Measurements from ENCODE around the gene HFE. TPM values are rescaled to one million over a fixed set of nuclear protein-coding genes. Genes with fewer than 3 reads are reported as not detected.
A peak's percentile ranks its signal among the peaks of the same experiment; 100 is the strongest.

The HFE gene, protein sequence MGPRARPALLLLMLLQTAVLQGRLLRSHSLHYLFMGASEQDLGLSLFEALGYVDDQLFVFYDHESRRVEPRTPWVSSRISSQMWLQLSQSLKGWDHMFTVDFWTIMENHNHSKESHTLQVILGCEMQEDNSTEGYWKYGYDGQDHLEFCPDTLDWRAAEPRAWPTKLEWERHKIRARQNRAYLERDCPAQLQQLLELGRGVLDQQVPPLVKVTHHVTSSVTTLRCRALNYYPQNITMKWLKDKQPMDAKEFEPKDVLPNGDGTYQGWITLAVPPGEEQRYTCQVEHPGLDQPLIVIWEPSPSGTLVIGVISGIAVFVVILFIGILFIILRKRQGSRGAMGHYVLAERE
- 3.4 TPM for total RNA-seq
- long read RNA-seq, result 0 reads

DNA sequence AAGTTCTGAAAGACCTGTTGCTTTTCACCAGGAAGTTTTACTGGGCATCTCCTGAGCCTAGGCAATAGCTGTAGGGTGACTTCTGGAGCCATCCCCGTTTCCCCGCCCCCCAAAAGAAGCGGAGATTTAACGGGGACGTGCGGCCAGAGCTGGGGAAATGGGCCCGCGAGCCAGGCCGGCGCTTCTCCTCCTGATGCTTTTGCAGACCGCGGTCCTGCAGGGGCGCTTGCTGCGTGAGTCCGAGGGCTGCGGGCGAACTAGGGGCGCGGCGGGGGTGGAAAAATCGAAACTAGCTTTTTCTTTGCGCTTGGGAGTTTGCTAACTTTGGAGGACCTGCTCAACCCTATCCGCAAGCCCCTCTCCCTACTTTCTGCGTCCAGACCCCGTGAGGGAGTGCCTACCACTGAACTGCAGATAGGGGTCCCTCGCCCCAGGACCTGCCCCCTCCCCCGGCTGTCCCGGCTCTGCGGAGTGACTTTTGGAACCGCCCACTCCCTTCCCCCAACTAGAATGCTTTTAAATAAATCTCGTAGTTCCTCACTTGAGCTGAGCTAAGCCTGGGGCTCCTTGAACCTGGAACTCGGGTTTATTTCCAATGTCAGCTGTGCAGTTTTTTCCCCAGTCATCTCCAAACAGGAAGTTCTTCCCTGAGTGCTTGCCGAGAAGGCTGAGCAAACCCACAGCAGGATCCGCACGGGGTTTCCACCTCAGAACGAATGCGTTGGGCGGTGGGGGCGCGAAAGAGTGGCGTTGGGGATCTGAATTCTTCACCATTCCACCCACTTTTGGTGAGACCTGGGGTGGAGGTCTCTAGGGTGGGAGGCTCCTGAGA lies at the start of gene HFE:
HFE (plus strand) TSS at position 146 of the 832 bp plus-strand sequence; CDS start at position 158, 12 bp downstream.
- Histone ChIP-seq H3K4me3 (peak within 1 kb of the TSS; percentile 80), H3K27me3 (ENCODE audit: low read depth) (no peaks in the 10 kb centered on the region), H3K4me1 (peaks cover 32% of the 10 kb centered on the region), H3K27ac (replicated peaks) (peak within 1 kb of the TSS; percentile 91), H3K36me3 (no peaks in the 10 kb centered on the region), H3K9me3 (replicated peaks) (no peaks in the 10 kb centered on the region)
- TF ChIP-seq, protein P1, sequence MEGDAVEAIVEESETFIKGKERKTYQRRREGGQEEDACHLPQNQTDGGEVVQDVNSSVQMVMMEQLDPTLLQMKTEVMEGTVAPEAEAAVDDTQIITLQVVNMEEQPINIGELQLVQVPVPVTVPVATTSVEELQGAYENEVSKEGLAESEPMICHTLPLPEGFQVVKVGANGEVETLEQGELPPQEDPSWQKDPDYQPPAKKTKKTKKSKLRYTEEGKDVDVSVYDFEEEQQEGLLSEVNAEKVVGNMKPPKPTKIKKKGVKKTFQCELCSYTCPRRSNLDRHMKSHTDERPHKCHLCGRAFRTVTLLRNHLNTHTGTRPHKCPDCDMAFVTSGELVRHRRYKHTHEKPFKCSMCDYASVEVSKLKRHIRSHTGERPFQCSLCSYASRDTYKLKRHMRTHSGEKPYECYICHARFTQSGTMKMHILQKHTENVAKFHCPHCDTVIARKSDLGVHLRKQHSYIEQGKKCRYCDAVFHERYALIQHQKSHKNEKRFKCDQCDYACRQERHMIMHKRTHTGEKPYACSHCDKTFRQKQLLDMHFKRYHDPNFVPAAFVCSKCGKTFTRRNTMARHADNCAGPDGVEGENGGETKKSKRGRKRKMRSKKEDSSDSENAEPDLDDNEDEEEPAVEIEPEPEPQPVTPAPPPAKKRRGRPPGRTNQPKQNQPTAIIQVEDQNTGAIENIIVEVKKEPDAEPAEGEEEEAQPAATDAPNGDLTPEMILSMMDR (IDR thresholded peaks at IDR 0.05; ENCODE audit: borderline replicate concordance), result peak; percentile 40
- intact Hi-C loops (cut with micrococcal nuclease), result no loop called here
- DNase-seq, result peak; percentile 57

DNA sequence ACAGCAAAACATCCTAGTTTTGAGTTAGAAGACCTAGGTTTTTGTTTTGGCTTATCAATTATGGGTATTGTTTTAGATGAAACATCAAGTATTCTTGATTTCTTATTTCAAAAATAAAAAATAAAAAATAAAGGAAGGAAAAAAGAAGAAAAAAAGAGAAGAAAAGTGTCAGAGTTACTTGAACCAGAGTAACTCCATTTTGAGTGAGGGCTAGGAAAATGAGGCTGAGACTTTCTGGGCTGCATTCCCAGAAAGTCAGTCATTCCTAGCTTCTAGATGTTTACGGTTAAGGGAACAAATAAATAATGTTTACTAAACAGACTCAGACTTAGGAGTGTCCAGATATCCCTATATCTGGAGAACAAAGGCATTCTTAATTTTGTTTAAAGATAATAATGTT lies 45.3 kb upstream of the HFE start:
- no peak for DNase-seq
- no peaks in the 10 kb centered on the region for H3K36me3 ChIP-seq
- intact Hi-C loops (cut with micrococcal nuclease), result no loop called here
- H3K4me3 ChIP-seq, result no peak overlapping the region
- no peaks in the 10 kb centered on the region for H3K9me3 ChIP-seq (replicated peaks)
- TF ChIP-seq, protein P1 (IDR thresholded peaks at IDR 0.05; ENCODE audit: borderline replicate concordance), result no peak
- peaks cover 26% of the 10 kb centered on the region for H3K4me1 ChIP-seq
- H3K27me3 ChIP-seq (ENCODE audit: low read depth), result no peaks in the 10 kb centered on the region
- H3K27ac ChIP-seq (replicated peaks), result no peak overlapping the region

DNA sequence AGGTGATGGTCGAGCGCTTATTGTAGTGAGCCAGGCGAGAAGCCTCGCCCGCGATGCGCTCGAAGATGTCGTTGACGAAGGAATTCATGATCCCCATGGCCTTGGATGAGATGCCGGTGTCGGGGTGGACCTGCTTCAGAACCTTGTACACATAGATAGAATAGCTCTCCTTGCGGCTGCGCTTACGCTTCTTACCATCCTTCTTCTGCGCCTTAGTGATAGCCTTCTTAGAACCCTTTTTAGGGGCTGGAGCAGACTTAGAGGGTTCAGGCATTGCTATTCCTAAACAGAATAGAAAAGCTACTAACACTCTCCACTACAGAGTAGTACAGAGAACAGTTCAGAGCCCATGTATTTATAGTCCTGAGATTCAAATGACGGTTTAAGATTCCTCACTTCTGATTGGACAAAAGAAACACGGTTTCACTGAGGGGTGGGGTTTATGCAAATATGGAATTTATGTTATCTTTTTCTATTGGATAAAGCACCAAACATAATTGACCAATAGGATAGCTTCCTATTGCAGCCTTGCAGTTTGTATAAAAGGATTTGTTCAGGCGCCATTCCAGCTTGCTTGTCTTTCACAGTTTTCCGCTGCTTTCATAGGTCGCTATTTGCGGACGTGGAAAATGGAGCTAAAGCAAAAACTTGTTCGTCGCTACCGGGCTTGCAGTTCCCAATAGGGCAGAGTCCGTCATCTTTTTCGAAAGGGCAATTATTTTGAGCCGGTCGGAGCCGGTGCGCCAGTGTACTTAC lies 43.7 kb upstream of the HFE start:
- Histone ChIP-seq H3K9me3 (replicated peaks) (no peaks in the 10 kb centered on the region), H3K4me1 (peaks cover 26% of the 10 kb centered on the region), H3K36me3 (no peaks in the 10 kb centered on the region), H3K27ac (replicated peaks) (peak overlapping the region; percentile 94), H3K27me3 (ENCODE audit: low read depth) (no peaks in the 10 kb centered on the region), H3K4me3 (peak overlapping the region; percentile 67)
- DNase-seq, result peak; percentile 34
- intact Hi-C loops (cut with micrococcal nuclease), result no loop called here
- TF ChIP-seq, protein P1 (IDR thresholded peaks at IDR 0.05; ENCODE audit: borderline replicate concordance), result no peak

- TF ChIP-seq, protein P1 (IDR thresholded peaks at IDR 0.05; ENCODE audit: borderline replicate concordance), result no peak
- Histone ChIP-seq H3K4me3 (peak overlapping the region; percentile 67), H3K27me3 (ENCODE audit: low read depth) (no peaks in the 10 kb centered on the region), H3K9me3 (replicated peaks) (no peaks in the 10 kb centered on the region), H3K4me1 (peaks cover 26% of the 10 kb centered on the region), H3K36me3 (no peaks in the 10 kb centered on the region), H3K27ac (replicated peaks) (peak overlapping the region; percentile 94)
- intact Hi-C loops (cut with micrococcal nuclease), result no loop called here
- peak; percentile 44 for DNase-seq
Measured at GRCh38 chr6:26044140-26045064, 42.8 kb upstream of the HFE start.
